Right atrium auricular region (tissue), 2 donors: ENCODE data around the gene GSDMA. TPM values are rescaled to one million over a fixed set of nuclear protein-coding genes. Genes with fewer than 3 reads are reported as not detected.
A peak's percentile ranks its signal among the peaks of the same experiment; 100 is the strongest.

ENCODE experiments used
- DNase-seq: peaks from one replicate; pipeline ENCODE4 v3.0.0-alpha.2; 2019; ENCODE audit warnings: low spot score
- H3K27ac ChIP-seq, 2 donors: fragments of 200-600 bp; sonication (generic); 1 replicate in 1 of 2; 2 replicates in 1 of 2; pipeline ENCODE4 v1.5.1; 2016 to 2019
- H3K27me3 ChIP-seq, 2 donors: fragments of 200-600 bp; sonication (generic); one replicate each; pipeline versions ENCODE4 v1.5.1 to v1.6.0; 2017 to 2019
- H3K36me3 ChIP-seq: fragments of 200-600 bp; sonication (generic); one replicate; pipeline ENCODE4 v1.5.1; 2016
- H3K4me1 ChIP-seq, 2 donors: fragments of 200-600 bp; sonication (generic); one replicate each; pipeline versions ENCODE4 v1.5.1 to v1.6.0; 2017 to 2019
- H3K4me3 ChIP-seq, 2 donors: fragments of 200-600 bp; sonication (generic); 1 replicate in 1 of 2; 2 replicates in 1 of 2; pipeline ENCODE4 v1.5.1; 2017 to 2019; ENCODE audit warnings: mild to moderate bottlenecking in 1 of 2, moderate library complexity in 1 of 2
- H3K9me3 ChIP-seq, 2 donors: fragments of 200-600 bp; sonication (generic); one replicate each; pipeline ENCODE4 v1.5.1; 2019
- total RNA-seq, 2 donors: library from RNA; depleted of rRNA; stranded (reverse); fragments of >200 nt; gene quantifications; one replicate each; pipeline ENCODE4 v1.1.0, GENCODE V29; 2016
- TF ChIP-seq, protein P1 (sequence below), 2 donors: fragments of 200-600 bp; sonication (generic); IDR thresholded peaks; one replicate each; pipeline ENCODE4 v1.5.1; 2019; ENCODE audit warnings: antibody characterized with exemption in 2 of 2

The GSDMA gene
- total RNA-seq, 2 donors from 2014 or later = 0.75 TPM; not detected in 1

DNA sequence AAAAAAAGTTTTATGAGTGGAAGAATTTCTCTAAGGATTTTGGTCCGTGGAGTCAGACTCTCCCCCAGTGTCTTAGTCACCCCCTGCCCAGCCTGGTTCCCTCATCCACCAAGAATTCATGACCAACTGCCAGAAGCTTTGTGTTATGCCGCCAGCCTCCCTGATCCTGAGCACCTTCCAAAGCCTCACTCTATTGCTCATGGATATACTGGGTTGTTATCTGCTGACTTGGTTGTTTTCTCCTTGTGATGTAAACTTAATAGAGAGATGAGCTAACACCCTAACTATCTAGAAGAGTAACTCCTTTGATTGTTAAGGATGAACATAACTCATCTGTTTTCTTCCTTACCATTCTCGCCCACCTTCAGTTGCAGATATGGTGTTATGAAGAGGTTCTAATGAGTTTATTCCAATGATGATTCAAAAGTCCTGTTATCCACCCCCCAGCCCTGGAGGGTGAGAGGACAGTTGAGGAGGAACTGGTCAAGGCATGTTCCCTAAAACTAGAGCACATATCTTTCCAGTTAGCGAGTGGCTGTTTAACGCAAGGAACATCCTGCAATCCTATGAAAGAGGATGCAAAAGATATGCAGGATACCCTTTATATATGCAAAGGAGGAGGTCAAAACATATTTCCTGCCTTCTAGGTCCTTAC lies 16.3 kb downstream of the GSDMA start:
- no peak for DNase-seq
- no peak overlapping the region for H3K4me3 ChIP-seq
- no peaks in the 10 kb centered on the region for H3K9me3 ChIP-seq
- H3K4me1 ChIP-seq = peaks cover 0 to 26% of the 10 kb centered on the region in 2 donors
- H3K36me3 ChIP-seq = peaks cover under 1% of the 10 kb centered on the region
- TF ChIP-seq, protein P1, sequence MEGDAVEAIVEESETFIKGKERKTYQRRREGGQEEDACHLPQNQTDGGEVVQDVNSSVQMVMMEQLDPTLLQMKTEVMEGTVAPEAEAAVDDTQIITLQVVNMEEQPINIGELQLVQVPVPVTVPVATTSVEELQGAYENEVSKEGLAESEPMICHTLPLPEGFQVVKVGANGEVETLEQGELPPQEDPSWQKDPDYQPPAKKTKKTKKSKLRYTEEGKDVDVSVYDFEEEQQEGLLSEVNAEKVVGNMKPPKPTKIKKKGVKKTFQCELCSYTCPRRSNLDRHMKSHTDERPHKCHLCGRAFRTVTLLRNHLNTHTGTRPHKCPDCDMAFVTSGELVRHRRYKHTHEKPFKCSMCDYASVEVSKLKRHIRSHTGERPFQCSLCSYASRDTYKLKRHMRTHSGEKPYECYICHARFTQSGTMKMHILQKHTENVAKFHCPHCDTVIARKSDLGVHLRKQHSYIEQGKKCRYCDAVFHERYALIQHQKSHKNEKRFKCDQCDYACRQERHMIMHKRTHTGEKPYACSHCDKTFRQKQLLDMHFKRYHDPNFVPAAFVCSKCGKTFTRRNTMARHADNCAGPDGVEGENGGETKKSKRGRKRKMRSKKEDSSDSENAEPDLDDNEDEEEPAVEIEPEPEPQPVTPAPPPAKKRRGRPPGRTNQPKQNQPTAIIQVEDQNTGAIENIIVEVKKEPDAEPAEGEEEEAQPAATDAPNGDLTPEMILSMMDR (IDR thresholded peaks at IDR 0.05) = no peak
- no peaks in the 10 kb centered on the region for H3K27me3 ChIP-seq
- no peak overlapping the region for H3K27ac ChIP-seq

DNA sequence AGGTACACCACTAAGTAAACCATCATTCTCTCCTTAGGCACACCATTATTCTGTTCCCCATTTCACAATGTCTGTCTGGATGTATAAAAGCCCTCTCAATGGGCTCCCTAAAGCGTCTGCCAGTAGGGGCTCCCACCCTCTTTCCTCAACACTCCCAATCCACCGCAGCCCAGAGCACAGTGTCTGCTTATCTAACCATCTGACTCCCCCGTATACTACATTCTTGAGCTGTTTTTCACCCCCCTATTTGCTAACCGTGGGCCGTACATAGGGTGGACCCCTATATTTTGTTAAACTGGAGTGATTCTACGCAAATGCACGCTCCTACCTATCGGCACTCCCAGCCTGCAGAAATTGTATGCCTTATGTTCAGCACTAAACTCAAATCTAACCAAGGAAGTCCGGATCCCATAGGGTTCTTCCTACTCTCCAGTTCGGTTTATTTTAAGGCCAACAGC lies 17.1 kb downstream of the GSDMA start:
- H3K4me3 ChIP-seq = peak overlapping the region; percentile 95 to 100
- DNase-seq = no peak
- TF ChIP-seq, protein P1 (IDR thresholded peaks at IDR 0.05) = no peak
- H3K4me1 ChIP-seq = peaks cover 0 to 26% of the 10 kb centered on the region in 2 donors
- peak overlapping the region; percentile 90 to 95 for H3K27ac ChIP-seq
- H3K36me3 ChIP-seq = peaks cover 8% of the 10 kb centered on the region
- no peaks in the 10 kb centered on the region for H3K27me3 ChIP-seq
- no peaks in the 10 kb centered on the region for H3K9me3 ChIP-seq

DNA sequence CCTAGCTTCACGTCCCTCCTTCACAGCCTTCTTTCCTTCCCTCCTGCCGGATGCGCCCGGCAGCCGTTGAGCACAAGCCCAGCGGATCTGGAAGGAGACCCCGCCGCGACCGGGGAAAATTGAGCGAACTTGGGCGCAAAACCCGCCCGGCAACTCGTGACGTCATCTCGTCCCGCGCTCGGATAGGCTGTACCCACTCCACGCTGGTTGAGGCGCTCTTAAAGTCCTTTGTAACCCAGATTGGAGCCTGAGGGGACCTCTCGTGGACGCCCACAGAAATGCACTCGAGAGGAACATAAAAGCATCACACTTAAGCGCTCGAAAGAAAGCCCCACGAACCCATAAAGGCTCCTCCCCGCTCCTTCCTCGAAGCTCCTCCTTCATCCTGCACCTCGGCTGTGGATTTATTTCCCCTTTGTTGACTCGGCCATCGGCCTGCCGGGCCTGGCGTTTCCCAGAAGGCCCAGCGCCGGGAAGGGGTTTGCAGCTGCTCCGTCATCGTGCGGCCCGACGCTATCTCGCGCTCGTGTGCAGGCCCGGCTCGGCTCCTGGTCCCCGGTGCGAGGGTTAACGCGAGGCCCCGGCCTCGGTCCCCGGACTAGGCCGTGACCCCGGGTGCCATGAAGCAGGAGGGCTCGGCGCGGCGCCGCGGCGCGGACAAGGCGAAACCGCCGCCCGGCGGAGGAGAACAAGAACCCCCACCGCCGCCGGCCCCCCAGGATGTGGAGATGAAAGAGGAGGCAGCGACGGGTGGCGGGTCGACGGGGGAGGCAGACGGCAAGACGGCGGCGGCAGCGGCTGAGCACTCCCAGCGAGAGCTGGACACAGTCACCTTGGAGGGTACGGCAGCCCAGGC lies 17.8 kb downstream of the GSDMA start, which contains the start of gene PSMD3:
Gene PSMD3 (plus strand): TSS at position 457 of the 856 bp plus-strand sequence. CDS start 164 bp downstream, at position 621.
- no peaks in the 10 kb centered on the region for H3K27me3 ChIP-seq
- peak within 1 kb of the TSS; percentile 90 to 95 for H3K27ac ChIP-seq
- peak; percentile 100 for DNase-seq
- no peaks in the 10 kb centered on the region for H3K9me3 ChIP-seq
- H3K4me3 ChIP-seq = peak within 1 kb of the TSS; percentile 95 to 100
- TF ChIP-seq, protein P1 (IDR thresholded peaks at IDR 0.05) = peak; percentile 68 to 82
- peaks cover 0 to 26% of the 10 kb centered on the region in 2 donors for H3K4me1 ChIP-seq
- peaks cover 15% of the 10 kb centered on the region for H3K36me3 ChIP-seq

GRCh38 chr17:39981207-39981741 lies 18.5 kb downstream of the GSDMA start:
- Histone ChIP-seq H3K27me3 (no peaks in the 10 kb centered on the region), H3K4me1 (peaks cover 0 to 26% of the 10 kb centered on the region in 2 donors), H3K4me3 (peak overlapping the region; percentile 95 to 100), H3K9me3 (no peaks in the 10 kb centered on the region), H3K27ac (peak overlapping the region; percentile 90 to 95), H3K36me3 (peaks cover 22% of the 10 kb centered on the region)
- TF ChIP-seq, protein P1 (IDR thresholded peaks at IDR 0.05) = no peak
- no peak for DNase-seq

GRCh38 chr17:39981766-39982375 lies 19.1 kb downstream of the GSDMA start:
- peak overlapping the region in 1 of 2 donors; percentile 90 for H3K27ac ChIP-seq
- H3K27me3 ChIP-seq = no peaks in the 10 kb centered on the region
- no peak for DNase-seq
- peaks cover 28% of the 10 kb centered on the region for H3K36me3 ChIP-seq
- TF ChIP-seq, protein P1 (IDR thresholded peaks at IDR 0.05) = no peak
- H3K4me3 ChIP-seq = peak overlapping the region; percentile 95 to 100
- peaks cover 0 to 26% of the 10 kb centered on the region in 2 donors for H3K4me1 ChIP-seq
- H3K9me3 ChIP-seq = no peaks in the 10 kb centered on the region
